ENCODE data around the gene VAMP5. TPM values are rescaled to one million over a fixed set of nuclear protein-coding genes. Genes with fewer than 3 reads are reported as not detected.

Gene VAMP5
- total RNA-seq, 1 experiment from 2014 or later: 0.59 TPM

DNA sequence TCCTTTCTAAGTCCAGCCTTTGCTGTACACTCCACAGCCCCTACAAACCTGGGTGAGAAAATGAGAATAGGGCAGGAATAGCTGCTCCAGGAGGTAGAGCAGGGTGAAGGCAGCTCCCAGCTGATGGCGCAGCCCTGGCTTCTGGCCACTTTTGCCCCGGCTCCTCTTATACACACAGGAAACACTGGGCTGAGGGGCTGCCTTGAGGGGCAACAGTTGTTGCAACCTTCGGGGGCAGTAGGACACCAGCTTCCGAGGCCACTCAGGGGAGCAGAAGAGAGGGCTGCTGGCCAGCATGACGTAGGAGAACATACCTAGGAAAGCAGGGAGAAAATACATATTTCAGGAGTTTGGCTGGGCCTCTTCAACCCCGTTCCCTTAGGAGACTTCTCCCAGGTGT is 31.0 kb upstream of the VAMP5 start:
- H3K79me2 ChIP-seq (ENCODE audit: insufficient read depth, low read length): no peaks in the 10 kb centered on the region
- no peaks in the 10 kb centered on the region for H3K79me1 ChIP-seq (ENCODE audit: insufficient read depth, low read depth, low read length, poor library complexity, severe bottlenecking)
- no peak overlapping the region for H4K8ac ChIP-seq (replicated peaks; ENCODE audit: insufficient read length, low read depth, low read length)
- no peak overlapping the region for H4K5ac ChIP-seq (ENCODE audit: insufficient read length, low read depth, low read length)
- H3K4me1 ChIP-seq (ENCODE audit: insufficient read depth, low read length): no peaks in the 10 kb centered on the region
- H2AK5ac ChIP-seq (ENCODE audit: insufficient read length, low read length): no peak overlapping the region
- H2AFZ ChIP-seq (ENCODE audit: low read length): no peak overlapping the region
- Mint-ChIP-seq H3K4me1 (peaks cover 2 to 7% of the 10 kb centered on the region in 2 experiments; a peak in 2 of 4 replicates), H3K36me3 (ENCODE audit: insufficient read depth in 1 of 3, low read depth in 3 of 3) (peaks cover 21 to 66% (median 65%) of the 10 kb centered on the region in 3 experiments; a peak in 6 of 7 replicates), H3K4me3 (no peak overlapping the region), H3K27me3 (ENCODE audit: low read depth) (no peaks in the 10 kb centered on the region), H3K27ac (no peak overlapping the region), H3K9me3 (no peaks in the 10 kb centered on the region)
- H3K9me3 ChIP-seq (ENCODE audit: control insufficient read depth, low read depth, low read length): no peaks in the 10 kb centered on the region
- H3K14ac ChIP-seq (ENCODE audit: insufficient read depth, low read length): no peak overlapping the region
- H2BK5ac ChIP-seq (ENCODE audit: insufficient read length, low read length): no peak overlapping the region
- no peak for DNase-seq
- TF ChIP-seq, protein P1, sequence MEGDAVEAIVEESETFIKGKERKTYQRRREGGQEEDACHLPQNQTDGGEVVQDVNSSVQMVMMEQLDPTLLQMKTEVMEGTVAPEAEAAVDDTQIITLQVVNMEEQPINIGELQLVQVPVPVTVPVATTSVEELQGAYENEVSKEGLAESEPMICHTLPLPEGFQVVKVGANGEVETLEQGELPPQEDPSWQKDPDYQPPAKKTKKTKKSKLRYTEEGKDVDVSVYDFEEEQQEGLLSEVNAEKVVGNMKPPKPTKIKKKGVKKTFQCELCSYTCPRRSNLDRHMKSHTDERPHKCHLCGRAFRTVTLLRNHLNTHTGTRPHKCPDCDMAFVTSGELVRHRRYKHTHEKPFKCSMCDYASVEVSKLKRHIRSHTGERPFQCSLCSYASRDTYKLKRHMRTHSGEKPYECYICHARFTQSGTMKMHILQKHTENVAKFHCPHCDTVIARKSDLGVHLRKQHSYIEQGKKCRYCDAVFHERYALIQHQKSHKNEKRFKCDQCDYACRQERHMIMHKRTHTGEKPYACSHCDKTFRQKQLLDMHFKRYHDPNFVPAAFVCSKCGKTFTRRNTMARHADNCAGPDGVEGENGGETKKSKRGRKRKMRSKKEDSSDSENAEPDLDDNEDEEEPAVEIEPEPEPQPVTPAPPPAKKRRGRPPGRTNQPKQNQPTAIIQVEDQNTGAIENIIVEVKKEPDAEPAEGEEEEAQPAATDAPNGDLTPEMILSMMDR (conservative IDR thresholded peaks at IDR 0.05): no peak
- no peak overlapping the region for H3T11ph ChIP-seq (ENCODE audit: low read length)
- no peak overlapping the region for H2BK12ac ChIP-seq (ENCODE audit: insufficient read length, low read depth, low read length)
- H2BK20ac ChIP-seq (ENCODE audit: low read depth, low read length, poor library complexity, severe bottlenecking): no peak overlapping the region
- H2BK15ac ChIP-seq (ENCODE audit: low read depth, low read length): no peak overlapping the region
- no peak overlapping the region for H3K23ac ChIP-seq (ENCODE audit: insufficient read length, low read depth, low read length)
- WGBS (ENCODE audit: extremely low coverage, insufficient read length, low lambda C conversion rate): no CpG with 5 or more reads among the region's 6 CpGs
- no peak overlapping the region for H3K9ac ChIP-seq (ENCODE audit: extremely low read depth, insufficient read length, low read length)
- H2BK120ac ChIP-seq (ENCODE audit: low read depth, low read length, poor library complexity, severe bottlenecking): no peak overlapping the region
- no peak overlapping the region for H3K4me2 ChIP-seq (ENCODE audit: insufficient read depth, insufficient read length, low read length)
- H3K56ac ChIP-seq (ENCODE audit: insufficient read length, low read depth, low read length): no peak overlapping the region
- H3K27me3 ChIP-seq (ENCODE audit: insufficient read depth, low read length): no peaks in the 10 kb centered on the region
- no peak overlapping the region for H4K91ac ChIP-seq (ENCODE audit: insufficient read length, low read depth, low read length)
- H3K23me2 ChIP-seq (ENCODE audit: insufficient read length, low read depth, low read length, poor library complexity, severe bottlenecking): no peaks in the 10 kb centered on the region
- no peak overlapping the region for H3K18ac ChIP-seq (ENCODE audit: insufficient read length, low read depth, low read length)
- no peaks in the 10 kb centered on the region for H4K20me1 ChIP-seq (ENCODE audit: control insufficient read depth, insufficient read depth, insufficient read length)
- no peak overlapping the region for H3K4ac ChIP-seq (ENCODE audit: low read depth, low read length)
- no peak overlapping the region for H3K27ac ChIP-seq (ENCODE audit: insufficient read length, low read depth, low read length)

Data from H9 (cell line).